ENCODE data around the gene POLD1. TPM values are rescaled to one million over a fixed set of nuclear protein-coding genes. Genes with fewer than 3 reads are reported as not detected.

The POLD1 gene
- total RNA-seq, 1 experiment from 2014 or later: 31.9 TPM

DNA sequence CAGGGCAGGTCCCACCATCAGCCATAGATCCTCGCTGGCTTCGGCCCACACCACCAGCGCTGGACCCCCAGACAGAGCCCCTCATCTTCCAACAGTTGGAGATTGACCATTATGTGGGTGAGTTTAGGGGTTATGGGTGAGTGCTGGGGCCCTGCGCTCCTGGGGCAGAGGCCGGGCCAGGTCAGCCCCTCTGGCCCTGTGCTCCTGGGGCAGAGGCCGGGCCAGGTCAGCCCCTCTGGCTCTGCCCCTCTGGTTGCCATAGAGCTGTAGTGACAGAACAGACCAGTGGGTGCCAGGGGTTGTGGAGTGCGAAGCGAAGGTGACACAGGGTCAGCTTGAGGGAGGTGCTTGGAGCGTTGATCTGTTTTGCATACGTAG, 15.2 kb downstream of the POLD1 start:
- TF ChIP-seq, protein P1, sequence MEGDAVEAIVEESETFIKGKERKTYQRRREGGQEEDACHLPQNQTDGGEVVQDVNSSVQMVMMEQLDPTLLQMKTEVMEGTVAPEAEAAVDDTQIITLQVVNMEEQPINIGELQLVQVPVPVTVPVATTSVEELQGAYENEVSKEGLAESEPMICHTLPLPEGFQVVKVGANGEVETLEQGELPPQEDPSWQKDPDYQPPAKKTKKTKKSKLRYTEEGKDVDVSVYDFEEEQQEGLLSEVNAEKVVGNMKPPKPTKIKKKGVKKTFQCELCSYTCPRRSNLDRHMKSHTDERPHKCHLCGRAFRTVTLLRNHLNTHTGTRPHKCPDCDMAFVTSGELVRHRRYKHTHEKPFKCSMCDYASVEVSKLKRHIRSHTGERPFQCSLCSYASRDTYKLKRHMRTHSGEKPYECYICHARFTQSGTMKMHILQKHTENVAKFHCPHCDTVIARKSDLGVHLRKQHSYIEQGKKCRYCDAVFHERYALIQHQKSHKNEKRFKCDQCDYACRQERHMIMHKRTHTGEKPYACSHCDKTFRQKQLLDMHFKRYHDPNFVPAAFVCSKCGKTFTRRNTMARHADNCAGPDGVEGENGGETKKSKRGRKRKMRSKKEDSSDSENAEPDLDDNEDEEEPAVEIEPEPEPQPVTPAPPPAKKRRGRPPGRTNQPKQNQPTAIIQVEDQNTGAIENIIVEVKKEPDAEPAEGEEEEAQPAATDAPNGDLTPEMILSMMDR (IDR thresholded peaks at IDR 0.05; ENCODE audit: unreplicated experiment): no peak
- Mint-ChIP-seq H3K36me3 (ENCODE audit: insufficient read depth, unreplicated experiment) (peaks cover 20% of the 10 kb centered on the region), H3K4me1 (ENCODE audit: insufficient read depth, unreplicated experiment) (no peaks in the 10 kb centered on the region), H3K27me3 (ENCODE audit: insufficient read depth, unreplicated experiment) (no peaks in the 10 kb centered on the region), H3K27ac (ENCODE audit: low read depth, unreplicated experiment) (no peak overlapping the region), H3K4me3 (ENCODE audit: unreplicated experiment) (no peak overlapping the region), H3K9me3 (ENCODE audit: unreplicated experiment) (no peaks in the 10 kb centered on the region)
- BruUV-seq (replicated peaks): no TSS peak
- ChIA-PET POLR2A (interaction anchor here (0.9 kb wide), 1 partner anchor 78 kb away, joined by 3 read pairs; no protein-coding TSS in a partner anchor), CTCF (interaction anchor here (0.6 kb wide), 1 partner anchor 25 kb away, joined by 4 read pairs; no protein-coding TSS in a partner anchor)
- no peak for DNase-seq (ENCODE audit: unreplicated experiment)
- intact Hi-C loops (cut with micrococcal nuclease): no loop called here

DNA sequence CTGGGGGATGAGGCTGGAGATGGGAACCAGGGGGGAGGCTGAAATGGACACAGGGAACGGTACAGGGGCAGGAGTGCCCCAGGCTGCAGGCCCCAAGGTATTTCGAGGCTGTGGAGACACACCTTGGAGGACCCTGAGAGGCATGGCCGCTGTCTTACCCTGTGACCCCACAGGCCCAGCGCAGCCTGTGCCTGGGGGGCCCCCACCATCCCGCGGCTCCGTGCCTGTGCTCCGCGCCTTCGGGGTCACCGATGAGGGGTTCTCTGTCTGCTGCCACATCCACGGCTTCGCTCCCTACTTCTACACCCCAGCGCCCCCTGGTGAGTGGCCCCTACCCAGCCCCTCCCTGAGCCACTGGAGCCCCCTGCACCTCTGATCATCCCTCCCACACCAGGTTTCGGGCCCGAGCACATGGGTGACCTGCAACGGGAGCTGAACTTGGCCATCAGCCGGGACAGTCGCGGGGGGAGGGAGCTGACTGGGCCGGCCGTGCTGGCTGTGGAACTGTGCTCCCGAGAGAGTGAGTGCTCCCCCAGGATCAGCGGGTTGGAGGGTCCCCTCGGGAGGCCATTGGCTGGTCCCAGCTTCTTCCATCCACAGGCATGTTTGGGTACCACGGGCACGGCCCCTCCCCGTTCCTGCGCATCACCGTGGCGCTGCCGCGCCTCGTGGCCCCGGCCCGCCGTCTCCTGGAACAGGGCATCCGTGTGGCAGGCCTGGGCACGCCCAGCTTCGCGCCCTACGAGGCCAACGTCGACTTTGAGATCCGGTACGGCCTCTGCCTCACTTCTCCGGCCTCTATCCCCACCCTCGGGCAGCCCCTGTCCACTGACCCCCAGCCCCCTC, 17.7 kb downstream of the POLD1 start:
- intact Hi-C loops (cut with micrococcal nuclease): no loop called here
- no peaks in the 10 kb centered on the region for H3K27me3 Mint-ChIP-seq (ENCODE audit: insufficient read depth, unreplicated experiment)
- DNase-seq (ENCODE audit: unreplicated experiment): no peak
- no TSS peak for BruUV-seq (replicated peaks)
- TF ChIP-seq, protein P1 (IDR thresholded peaks at IDR 0.05; ENCODE audit: unreplicated experiment): no peak
- peaks cover 28% of the 10 kb centered on the region for H3K36me3 Mint-ChIP-seq (ENCODE audit: insufficient read depth, unreplicated experiment)
- H3K27ac Mint-ChIP-seq (ENCODE audit: low read depth, unreplicated experiment): no peak overlapping the region
- no peak overlapping the region for H3K4me3 Mint-ChIP-seq (ENCODE audit: unreplicated experiment)
- CTCF ChIA-PET: no interaction called here
- no peaks in the 10 kb centered on the region for H3K4me1 Mint-ChIP-seq (ENCODE audit: insufficient read depth, unreplicated experiment)
- POLR2A ChIA-PET: no interaction called here
- no peaks in the 10 kb centered on the region for H3K9me3 Mint-ChIP-seq (ENCODE audit: unreplicated experiment)

DNA sequence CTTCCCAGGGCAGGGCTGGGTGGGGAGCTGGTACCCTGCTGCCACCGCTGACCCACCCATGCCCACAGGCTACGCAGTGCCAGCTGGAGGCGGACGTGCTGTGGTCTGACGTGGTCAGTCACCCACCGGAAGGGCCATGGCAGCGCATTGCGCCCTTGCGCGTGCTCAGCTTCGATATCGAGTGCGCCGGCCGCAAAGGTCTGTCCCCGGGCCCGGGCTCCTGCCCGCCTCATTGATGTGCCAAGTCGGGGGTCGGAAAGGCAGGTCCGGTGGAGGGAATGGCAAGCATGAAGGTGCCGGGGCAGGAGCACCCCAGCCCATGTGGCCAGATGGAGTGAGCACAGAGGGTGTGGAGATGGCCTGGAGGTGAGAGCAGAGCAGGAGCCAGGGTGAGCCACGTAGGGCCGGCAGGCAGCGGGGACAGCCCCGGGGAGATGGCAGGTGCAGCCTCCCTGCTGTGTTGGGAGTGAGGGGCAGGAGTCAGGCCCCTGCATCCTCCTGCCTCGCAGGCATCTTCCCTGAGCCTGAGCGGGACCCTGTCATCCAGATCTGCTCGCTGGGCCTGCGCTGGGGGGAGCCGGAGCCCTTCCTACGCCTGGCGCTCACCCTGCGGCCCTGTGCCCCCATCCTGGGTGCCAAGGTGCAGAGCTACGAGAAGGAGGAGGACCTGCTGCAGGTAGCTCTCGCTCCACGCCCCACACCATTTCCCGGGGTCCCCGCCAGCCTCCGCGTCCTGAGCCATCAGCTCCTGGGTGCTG, 18.6 kb downstream of the POLD1 start:
- Mint-ChIP-seq H3K9me3 (ENCODE audit: unreplicated experiment) (no peaks in the 10 kb centered on the region), H3K27me3 (ENCODE audit: insufficient read depth, unreplicated experiment) (no peaks in the 10 kb centered on the region), H3K36me3 (ENCODE audit: insufficient read depth, unreplicated experiment) (peaks cover 32% of the 10 kb centered on the region), H3K27ac (ENCODE audit: low read depth, unreplicated experiment) (no peak overlapping the region), H3K4me1 (ENCODE audit: insufficient read depth, unreplicated experiment) (no peaks in the 10 kb centered on the region), H3K4me3 (ENCODE audit: unreplicated experiment) (no peak overlapping the region)
- TF ChIP-seq, protein P1 (IDR thresholded peaks at IDR 0.05; ENCODE audit: unreplicated experiment): no peak
- ChIA-PET CTCF (no interaction called here), POLR2A (no interaction called here)
- no peak for DNase-seq (ENCODE audit: unreplicated experiment)
- intact Hi-C loops (cut with micrococcal nuclease): no loop called here
- BruUV-seq (replicated peaks): no TSS peak

DNA sequence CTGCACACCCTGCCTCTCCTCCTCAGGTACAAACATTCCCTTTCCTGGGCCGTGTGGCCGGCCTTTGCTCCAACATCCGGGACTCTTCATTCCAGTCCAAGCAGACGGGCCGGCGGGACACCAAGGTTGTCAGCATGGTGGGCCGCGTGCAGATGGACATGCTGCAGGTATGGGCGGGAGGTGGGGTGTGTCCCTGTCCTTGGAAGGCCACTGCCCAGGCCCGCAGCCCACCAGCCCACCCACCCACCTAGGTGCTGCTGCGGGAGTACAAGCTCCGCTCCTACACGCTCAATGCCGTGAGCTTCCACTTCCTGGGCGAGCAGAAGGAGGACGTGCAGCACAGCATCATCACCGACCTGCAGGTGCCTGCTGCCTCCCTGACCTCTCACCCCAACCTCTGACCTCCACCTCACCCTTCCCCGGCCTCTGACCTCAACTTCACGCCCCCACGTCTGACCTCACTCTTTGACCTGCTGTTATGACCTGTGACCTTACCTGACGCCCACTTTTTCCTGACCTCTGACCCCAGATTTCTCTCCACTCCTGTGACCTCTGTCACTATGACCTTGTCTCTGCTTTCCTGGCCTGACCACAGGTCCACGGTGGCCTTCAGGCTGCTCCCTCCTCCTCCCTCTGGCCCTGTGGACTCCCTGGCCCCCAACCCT, 22.1 kb downstream of the POLD1 start:
- Mint-ChIP-seq H3K9me3 (ENCODE audit: unreplicated experiment) (no peaks in the 10 kb centered on the region), H3K36me3 (ENCODE audit: insufficient read depth, unreplicated experiment) (peaks cover 32% of the 10 kb centered on the region), H3K27ac (ENCODE audit: low read depth, unreplicated experiment) (no peak overlapping the region), H3K4me3 (ENCODE audit: unreplicated experiment) (no peak overlapping the region), H3K27me3 (ENCODE audit: insufficient read depth, unreplicated experiment) (no peaks in the 10 kb centered on the region), H3K4me1 (ENCODE audit: insufficient read depth, unreplicated experiment) (no peaks in the 10 kb centered on the region)
- intact Hi-C loops (cut with micrococcal nuclease): no loop called here
- POLR2A ChIA-PET: no interaction called here
- CTCF ChIA-PET: interaction anchor here (0.5 kb wide), 1 partner anchor 517 kb away, joined by 3 read pairs; no protein-coding TSS in a partner anchor
- TF ChIP-seq, protein P1 (IDR thresholded peaks at IDR 0.05; ENCODE audit: unreplicated experiment): no peak
- no TSS peak for BruUV-seq (replicated peaks)
- DNase-seq (ENCODE audit: unreplicated experiment): no peak

Data from MCF 10A (cell line).